ENCODE results near the gene LORICRIN.

- no peak for TF ChIP-seq CEBPB (IDR thresholded peaks at IDR 0.05; ENCODE audit: low read depth, low read length)
- TF ChIP-seq POLR2A (IDR thresholded peaks at IDR 0.05; ENCODE audit: low read depth, low read length) = no peak
- TF ChIP-seq, protein P1, sequence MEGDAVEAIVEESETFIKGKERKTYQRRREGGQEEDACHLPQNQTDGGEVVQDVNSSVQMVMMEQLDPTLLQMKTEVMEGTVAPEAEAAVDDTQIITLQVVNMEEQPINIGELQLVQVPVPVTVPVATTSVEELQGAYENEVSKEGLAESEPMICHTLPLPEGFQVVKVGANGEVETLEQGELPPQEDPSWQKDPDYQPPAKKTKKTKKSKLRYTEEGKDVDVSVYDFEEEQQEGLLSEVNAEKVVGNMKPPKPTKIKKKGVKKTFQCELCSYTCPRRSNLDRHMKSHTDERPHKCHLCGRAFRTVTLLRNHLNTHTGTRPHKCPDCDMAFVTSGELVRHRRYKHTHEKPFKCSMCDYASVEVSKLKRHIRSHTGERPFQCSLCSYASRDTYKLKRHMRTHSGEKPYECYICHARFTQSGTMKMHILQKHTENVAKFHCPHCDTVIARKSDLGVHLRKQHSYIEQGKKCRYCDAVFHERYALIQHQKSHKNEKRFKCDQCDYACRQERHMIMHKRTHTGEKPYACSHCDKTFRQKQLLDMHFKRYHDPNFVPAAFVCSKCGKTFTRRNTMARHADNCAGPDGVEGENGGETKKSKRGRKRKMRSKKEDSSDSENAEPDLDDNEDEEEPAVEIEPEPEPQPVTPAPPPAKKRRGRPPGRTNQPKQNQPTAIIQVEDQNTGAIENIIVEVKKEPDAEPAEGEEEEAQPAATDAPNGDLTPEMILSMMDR (conservative IDR thresholded peaks at IDR 0.05; ENCODE audit: low read depth, low read length) = no peak
- no peak for TF ChIP-seq MXI1 (IDR thresholded peaks at IDR 0.05; ENCODE audit: borderline replicate concordance, low read depth, low read length)
- no peak for TF ChIP-seq RCOR1 (IDR thresholded peaks at IDR 0.05; ENCODE audit: insufficient replicate concordance, low read length)
- TF ChIP-seq RAD21 (IDR thresholded peaks at IDR 0.05; ENCODE audit: low read length) = no peak
- no peak for TF ChIP-seq USF2 (IDR thresholded peaks at IDR 0.05; ENCODE audit: low read depth, low read length)
- TF ChIP-seq RFX5 (IDR thresholded peaks at IDR 0.05; ENCODE audit: low read depth, low read length) = no peak
- TF ChIP-seq SMC3 (IDR thresholded peaks at IDR 0.05; ENCODE audit: low read depth, low read length) = no peak
- TF ChIP-seq, protein P2, sequence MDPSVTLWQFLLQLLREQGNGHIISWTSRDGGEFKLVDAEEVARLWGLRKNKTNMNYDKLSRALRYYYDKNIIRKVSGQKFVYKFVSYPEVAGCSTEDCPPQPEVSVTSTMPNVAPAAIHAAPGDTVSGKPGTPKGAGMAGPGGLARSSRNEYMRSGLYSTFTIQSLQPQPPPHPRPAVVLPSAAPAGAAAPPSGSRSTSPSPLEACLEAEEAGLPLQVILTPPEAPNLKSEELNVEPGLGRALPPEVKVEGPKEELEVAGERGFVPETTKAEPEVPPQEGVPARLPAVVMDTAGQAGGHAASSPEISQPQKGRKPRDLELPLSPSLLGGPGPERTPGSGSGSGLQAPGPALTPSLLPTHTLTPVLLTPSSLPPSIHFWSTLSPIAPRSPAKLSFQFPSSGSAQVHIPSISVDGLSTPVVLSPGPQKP (IDR thresholded peaks at IDR 0.05; ENCODE audit: borderline replicate concordance, low read depth, low read length) = no peak
Measured at GRCh38 chr1:153253076-153253475, 6.4 kb upstream of the LORICRIN start.

Data from IMR-90 (cell line).